Measurements from ENCODE around the gene B3GAT3.
"Not testable (repeated sequence)": the region's sequence is repeated elsewhere in the genome, so short reads cannot be mapped to it uniquely, and the experiment has no call there.

B3GAT3 gene

GRCh38 chr11:62621567-62622470 lies at the start of gene B3GAT3:
B3GAT3 (minus strand) TSS chr11:62621986; CDS start chr11:62621947, 39 bp downstream.
- DNase-seq: peak; percentile 99

- DNase-seq: no peak
Measured at GRCh38 chr11:62671236-62671607, 49.4 kb upstream of the B3GAT3 start.

GRCh38 chr11:62669420-62670161 lies 47.8 kb upstream of the B3GAT3 start:
- DNase-seq: no peak

- DNase-seq: no peak
Measured at GRCh38 chr11:62667460-62667859, 45.7 kb upstream of the B3GAT3 start.

GRCh38 chr11:62666259-62666926 lies 44.6 kb upstream of the B3GAT3 start:
- DNase-seq: no peak

GRCh38 chr11:62665599-62666258 lies 43.9 kb upstream of the B3GAT3 start:
- peak; percentile 25 for DNase-seq

- peak; percentile 91 for DNase-seq
Measured at GRCh38 chr11:62665075-62665598, 43.4 kb upstream of the B3GAT3 start, which contains the start of the genes C11orf98 and CSKMT. C11orf98 (minus strand) TSS chr11:62665210; CDS start chr11:62665169, 41 bp downstream. CSKMT (plus strand) TSS chr11:62665312; CDS start chr11:62665880, 568 bp downstream.

- peak; percentile 57 for DNase-seq
Measured at GRCh38 chr11:62664405-62665074, 42.8 kb upstream of the B3GAT3 start.

GRCh38 chr11:62656796-62657429 lies 35.1 kb upstream of the B3GAT3 start:
- DNase-seq: no peak

- no peak for DNase-seq
Measured at GRCh38 chr11:62654297-62654696, 32.5 kb upstream of the B3GAT3 start.

- no peak for DNase-seq
Measured at GRCh38 chr11:62652161-62653006, 30.6 kb upstream of the B3GAT3 start.

GRCh38 chr11:62650283-62650682 lies 28.5 kb upstream of the B3GAT3 start:
- DNase-seq: not testable (repeated sequence)

- no peak for DNase-seq
Measured at GRCh38 chr11:62649486-62649885, 27.7 kb upstream of the B3GAT3 start.

GRCh38 chr11:62648967-62649364 lies 27.2 kb upstream of the B3GAT3 start:
- no peak for DNase-seq

- DNase-seq: no peak
Measured at GRCh38 chr11:62648185-62648966, 26.6 kb upstream of the B3GAT3 start.

- DNase-seq: no peak
Measured at GRCh38 chr11:62647609-62648005, 25.8 kb upstream of the B3GAT3 start.

GRCh38 chr11:62646825-62647608 lies 25.2 kb upstream of the B3GAT3 start:
- DNase-seq: no peak

Data from COR-L47 (cell line).